ENCODE data around the gene OR51L1. TPM values are rescaled to one million over a fixed set of nuclear protein-coding genes. Genes with fewer than 3 reads are reported as not detected.

Gene OR51L1
- total and polyA plus RNA-seq, 2 experiments from 2014 or later, result not detected

DNA sequence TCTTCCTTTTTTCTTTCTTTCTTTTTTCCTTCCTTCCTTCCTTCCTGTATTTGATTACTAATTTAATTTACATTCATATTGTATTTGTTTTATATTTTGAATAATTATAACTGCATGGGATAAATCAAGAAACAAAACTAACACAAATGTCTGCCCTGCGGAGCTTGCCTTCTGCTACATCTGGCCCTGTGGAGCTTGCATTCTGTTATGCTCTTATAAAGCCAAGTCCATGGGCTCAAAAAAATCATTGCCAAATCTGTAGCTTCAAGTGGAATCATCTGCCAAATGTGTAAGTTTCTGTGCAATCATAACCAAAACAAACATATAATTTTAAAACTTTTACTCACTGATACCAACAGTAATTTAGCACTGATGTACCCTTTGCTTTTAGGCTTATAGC lies 43.7 kb downstream of the OR51L1 start:
- H3K36me3 ChIP-seq (ENCODE audit: insufficient read depth), result no peaks in the 10 kb centered on the region
- DNase-seq (ENCODE audit: low spot score) (no peak), ATAC-seq (no peak)
- no peak overlapping the region for H3K4me3 Mint-ChIP-seq
- TF ChIP-seq CTCF (conservative IDR thresholded peaks at IDR 0.05; ENCODE audit: low read depth in 2 of 2), result no peak
- TF ChIP-seq ZNF114 (CRISPR knock-in tag; IDR thresholded peaks at IDR 0.05), result no peak
- no peak for TF ChIP-seq JUNB (IDR thresholded peaks at IDR 0.05; ENCODE audit: unreplicated experiment)
- TF ChIP-seq EZH2 (IDR thresholded peaks at IDR 0.05; ENCODE audit: low read depth, unreplicated experiment), result no peak
- TF ChIP-seq NANOG (IDR thresholded peaks at IDR 0.05; ENCODE audit: borderline replicate concordance), result no peak
- TF ChIP-seq STAT1 (IDR thresholded peaks at IDR 0.05; ENCODE audit: unreplicated experiment), result no peak
- TF ChIP-seq EZH2phosphoT487 (IDR thresholded peaks at IDR 0.05; ENCODE audit: unreplicated experiment), result no peak
- no peak for TF ChIP-seq ZNF331 (CRISPR knock-in tag; IDR thresholded peaks at IDR 0.05; ENCODE audit: low read depth)
- TF ChIP-seq, protein P1, sequence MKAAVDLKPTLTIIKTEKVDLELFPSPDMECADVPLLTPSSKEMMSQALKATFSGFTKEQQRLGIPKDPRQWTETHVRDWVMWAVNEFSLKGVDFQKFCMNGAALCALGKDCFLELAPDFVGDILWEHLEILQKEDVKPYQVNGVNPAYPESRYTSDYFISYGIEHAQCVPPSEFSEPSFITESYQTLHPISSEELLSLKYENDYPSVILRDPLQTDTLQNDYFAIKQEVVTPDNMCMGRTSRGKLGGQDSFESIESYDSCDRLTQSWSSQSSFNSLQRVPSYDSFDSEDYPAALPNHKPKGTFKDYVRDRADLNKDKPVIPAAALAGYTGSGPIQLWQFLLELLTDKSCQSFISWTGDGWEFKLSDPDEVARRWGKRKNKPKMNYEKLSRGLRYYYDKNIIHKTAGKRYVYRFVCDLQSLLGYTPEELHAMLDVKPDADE (IDR thresholded peaks at IDR 0.05), result no peak
- TF ChIP-seq POLR2AphosphoS5 (IDR thresholded peaks at IDR 0.05; ENCODE audit: low read depth), result no peak
- TF ChIP-seq REST (IDR thresholded peaks at IDR 0.05; ENCODE audit: unreplicated experiment), result no peak
- no peak for TF ChIP-seq ZNF462 (CRISPR knock-in tag; IDR thresholded peaks at IDR 0.05)
- no peak for TF ChIP-seq CREB1 (CRISPR knock-in tag; IDR thresholded peaks at IDR 0.05; ENCODE audit: low read depth)
- no peaks in the 10 kb centered on the region for H3F3A ChIP-seq (replicated peaks; ENCODE audit: low read depth)
- no peaks in the 10 kb centered on the region; the same call in 1 of the 2 replicates for H3K9me2 ChIP-seq (ENCODE audit: insufficient read depth)
- no peaks in the 10 kb centered on the region for H3K27me3 Mint-ChIP-seq (ENCODE audit: insufficient read depth, low read depth, poor library complexity)
- H3K4me2 ChIP-seq, result no peak overlapping the region
- no peaks in the 10 kb centered on the region for H3K9me3 Mint-ChIP-seq
- H3K4me1 ChIP-seq (ENCODE audit: insufficient read depth), result no peaks in the 10 kb centered on the region
- H3K36me3 Mint-ChIP-seq (ENCODE audit: low read depth), result no peaks in the 10 kb centered on the region
- H3K27ac ChIP-seq (ENCODE audit: low read depth), result no peak overlapping the region
- H3K79me2 ChIP-seq (replicated peaks; ENCODE audit: insufficient read depth), result no peaks in the 10 kb centered on the region
- H3K27ac Mint-ChIP-seq, result no peak overlapping the region
- H4K20me1 ChIP-seq (replicated peaks; ENCODE audit: insufficient read depth), result no peaks in the 10 kb centered on the region
- H3K4me1 Mint-ChIP-seq, result no peaks in the 10 kb centered on the region
- H3K27me3 ChIP-seq (ENCODE audit: insufficient read depth), result no peaks in the 10 kb centered on the region
- no peak overlapping the region for H3K4me3 ChIP-seq
- H2AFZ ChIP-seq, result peak overlapping the region; percentile 49; the same call in 1 of the 2 replicates

Data from GM23338 (cell line).